ENCODE measurements around the gene SMAP1.

Gene SMAP1

DNA sequence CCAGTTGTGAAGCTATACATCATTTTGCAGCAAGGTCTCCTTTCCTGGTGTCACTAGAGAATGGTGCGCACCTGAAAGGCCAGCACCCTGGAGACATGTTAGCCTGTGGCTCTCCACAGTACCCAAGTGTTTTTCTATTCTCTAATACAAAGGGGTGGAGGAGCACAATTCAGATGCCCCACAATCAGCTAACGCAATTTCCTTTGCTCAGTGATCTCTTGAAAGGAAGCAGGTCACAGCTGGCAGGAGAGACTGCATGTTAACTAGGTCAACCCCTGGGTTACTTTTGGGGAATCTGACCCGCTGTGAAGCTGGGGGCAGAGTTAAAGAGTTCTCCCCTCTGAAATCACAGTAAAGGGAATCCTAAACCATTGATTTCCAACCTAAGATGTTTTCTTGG lies 196.7 kb downstream of the SMAP1 start:
- Histone ChIP-seq H3K4me3 (no peak overlapping the region), H3K9me3 (replicated peaks in 1 of 11) (no peaks in the 10 kb centered on the region; a peak in 1 of 22 replicates), H3K4me1 (peaks cover 0 to 15% (median 10%) of the 10 kb centered on the region in 10 experiments; a peak in 14 of 20 replicates), H3K27me3 (no peaks in the 10 kb centered on the region), H4K20me1 (no peaks in the 10 kb centered on the region), H3K36me3 (peaks cover 10 to 37% (median 20%) of the 10 kb centered on the region in 11 experiments; a peak in 18 of 22 replicates), H3K27ac (peak overlapping the region in 2 of 11 experiments; percentile 14 to 22; a peak in 2 of 22 replicates), H3K9ac (no peak overlapping the region), H3K4me2 (peak overlapping the region in 9 of 11 experiments; percentile 6 to 62 (median 36); a peak in 16 of 22 replicates)
- TF ChIP-seq Cebpa-rat (IDR thresholded peaks at IDR 0.05), result no peak

DNA sequence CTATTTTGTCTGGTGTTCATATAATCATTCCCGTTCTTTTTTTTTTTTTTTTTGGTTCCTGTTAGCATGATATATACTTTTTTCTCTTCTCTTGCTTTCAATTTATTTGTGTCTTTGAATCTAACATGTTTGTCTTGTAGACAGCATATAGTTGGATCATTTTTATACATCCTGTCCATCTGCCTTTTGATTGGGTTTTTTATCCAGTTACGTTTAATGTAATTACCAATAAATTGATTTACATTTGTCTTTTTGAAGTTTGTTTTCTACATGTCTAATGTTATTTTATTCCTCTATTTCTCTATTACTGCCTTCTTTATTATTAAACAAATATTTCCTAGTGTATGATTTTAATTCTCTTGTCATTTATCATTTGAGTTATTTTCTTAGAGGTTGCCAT lies 204.8 kb downstream of the SMAP1 start:
- Histone ChIP-seq H3K27me3 (no peaks in the 10 kb centered on the region), H3K9me3 (replicated peaks in 1 of 11) (peaks cover 19 to 40% (median 27%) of the 10 kb centered on the region in 11 experiments), H3K27ac (no peak overlapping the region), H3K4me2 (no peak overlapping the region), H4K20me1 (no peaks in the 10 kb centered on the region), H3K9ac (no peak overlapping the region), H3K4me1 (peaks cover 0 to 13% (median 8%) of the 10 kb centered on the region in 10 experiments; a peak in 11 of 20 replicates), H3K4me3 (no peak overlapping the region), H3K36me3 (no peaks in the 10 kb centered on the region)
- no peak for TF ChIP-seq Cebpa-rat (IDR thresholded peaks at IDR 0.05)

DNA sequence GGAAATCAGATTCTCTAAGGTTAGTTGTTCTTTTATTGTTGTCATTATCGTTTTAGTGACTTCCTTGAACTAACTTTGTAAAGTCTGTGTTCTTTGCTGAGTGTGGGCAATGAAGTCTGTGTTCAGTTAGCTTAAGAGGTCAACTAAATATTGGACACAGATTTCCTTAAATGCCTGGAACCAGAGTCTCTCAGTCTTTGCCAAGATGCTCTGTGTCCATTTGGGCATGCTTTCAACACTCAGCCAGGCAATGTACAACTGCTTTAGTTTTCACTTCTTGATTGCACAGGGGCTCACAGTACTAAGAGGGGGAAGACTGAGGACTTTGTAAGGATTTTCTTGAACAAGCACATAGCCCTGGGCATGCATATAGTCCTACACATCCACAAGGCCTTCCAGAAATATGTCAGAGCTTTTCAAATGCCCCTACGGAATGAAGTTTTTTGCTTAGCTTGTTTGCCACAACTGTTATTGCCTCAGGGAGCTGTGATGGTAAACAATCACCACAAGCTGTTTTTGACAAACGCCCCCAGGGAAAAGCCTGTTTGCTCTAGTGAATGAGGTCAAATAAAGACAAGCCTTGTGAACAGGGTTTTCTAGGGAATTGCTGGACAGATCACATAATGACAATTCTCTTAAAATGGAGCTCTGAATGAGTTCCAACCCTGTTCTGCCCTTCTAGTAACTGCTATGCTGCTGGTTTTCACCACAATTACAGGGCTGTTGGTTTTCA lies 206.7 kb downstream of the SMAP1 start:
- H4K20me1 ChIP-seq, result no peaks in the 10 kb centered on the region
- no peak overlapping the region for H3K9ac ChIP-seq
- H3K36me3 ChIP-seq, result no peaks in the 10 kb centered on the region
- H3K27ac ChIP-seq, result no peak overlapping the region
- no peak for TF ChIP-seq Cebpa-rat (IDR thresholded peaks at IDR 0.05)
- H3K9me3 ChIP-seq (replicated peaks in 1 of 11), result peaks cover 19 to 45% (median 27%) of the 10 kb centered on the region in 11 experiments
- H3K27me3 ChIP-seq, result no peaks in the 10 kb centered on the region
- H3K4me3 ChIP-seq, result no peak overlapping the region
- peaks cover 0 to 13% (median 8%) of the 10 kb centered on the region in 10 experiments; a peak in 11 of 20 replicates for H3K4me1 ChIP-seq
- peak overlapping the region in 6 of 11 experiments; percentile 36 to 57 (median 44); a peak in 12 of 22 replicates for H3K4me2 ChIP-seq

DNA sequence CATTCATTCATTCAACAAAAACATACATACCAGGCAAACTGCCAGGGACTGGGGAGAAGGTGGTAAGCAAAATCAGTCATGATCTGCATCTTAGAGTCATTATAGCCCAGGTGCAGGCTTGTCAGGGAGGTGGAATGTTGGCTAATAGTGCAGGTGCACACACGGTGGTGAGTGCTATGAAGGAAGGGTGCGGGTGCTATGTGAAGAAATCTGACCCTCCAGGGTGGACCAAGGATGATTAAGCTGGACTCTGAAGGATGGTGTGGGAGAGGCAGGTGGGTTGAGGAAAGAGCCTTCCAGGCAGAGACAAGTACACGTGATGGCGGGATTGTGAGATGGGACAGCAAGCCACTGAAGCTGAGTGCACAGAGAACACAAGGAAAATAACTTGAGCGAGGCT lies 211.8 kb downstream of the SMAP1 start:
- Histone ChIP-seq H4K20me1 (no peaks in the 10 kb centered on the region), H3K4me3 (no peak overlapping the region), H3K27me3 (no peaks in the 10 kb centered on the region), H3K4me1 (peaks cover 0 to 9% (median 6%) of the 10 kb centered on the region in 10 experiments; a peak in 11 of 20 replicates), H3K27ac (no peak overlapping the region), H3K4me2 (no peak overlapping the region), H3K9me3 (replicated peaks in 1 of 11) (peaks cover 0 to 10% (median 0%) of the 10 kb centered on the region in 11 experiments; a peak in 3 of 22 replicates), H3K36me3 (no peaks in the 10 kb centered on the region), H3K9ac (no peak overlapping the region)
- TF ChIP-seq Cebpa-rat (IDR thresholded peaks at IDR 0.05), result no peak

DNA sequence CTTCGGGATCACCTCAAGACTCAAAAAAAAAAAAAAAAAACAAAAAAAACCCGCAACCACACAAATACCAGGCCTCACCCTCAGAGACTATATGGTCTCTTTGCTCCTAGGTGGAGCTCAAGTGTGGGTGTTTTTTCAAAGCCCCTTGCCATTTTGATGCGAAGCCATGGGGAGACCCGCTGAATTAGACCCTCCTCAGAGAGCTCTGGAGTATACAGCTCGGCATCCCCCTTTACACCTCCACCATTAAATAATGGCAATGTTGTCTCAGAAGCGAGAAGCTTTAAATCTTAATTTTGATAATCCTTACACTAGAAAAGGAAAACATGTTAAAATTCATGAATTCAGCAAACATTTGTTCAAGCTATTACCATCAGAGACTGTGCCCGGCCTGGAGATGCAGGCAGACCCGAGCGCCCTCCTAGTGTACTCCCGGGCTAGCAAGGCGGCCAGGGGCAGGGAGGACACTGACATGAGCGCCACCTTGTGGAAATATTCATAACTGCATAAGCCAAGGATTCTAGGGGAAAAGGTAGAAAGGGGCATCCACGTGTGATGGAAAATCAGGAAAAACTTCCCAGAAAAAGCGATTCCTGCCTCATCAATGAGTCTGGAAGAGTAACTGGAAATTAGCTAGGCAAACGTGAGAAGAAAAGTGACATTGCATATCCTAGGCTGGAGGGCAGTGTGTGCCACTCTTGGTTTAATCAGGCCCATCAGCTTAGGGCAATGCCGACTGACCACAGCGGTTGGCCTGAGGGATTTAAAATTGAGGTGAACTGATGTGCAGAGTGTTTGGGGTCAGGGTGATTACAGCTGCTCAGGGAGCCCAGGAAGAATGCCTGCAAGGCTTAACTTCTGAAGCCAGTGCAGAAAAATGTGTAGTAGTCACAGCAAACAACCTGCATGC lies 216.6 kb downstream of the SMAP1 start:
- Histone ChIP-seq H3K9ac (no peak overlapping the region), H3K4me2 (no peak overlapping the region), H3K36me3 (no peaks in the 10 kb centered on the region), H3K4me3 (no peak overlapping the region), H3K9me3 (replicated peaks in 1 of 11) (no peaks in the 10 kb centered on the region), H4K20me1 (no peaks in the 10 kb centered on the region), H3K27ac (no peak overlapping the region), H3K27me3 (no peaks in the 10 kb centered on the region), H3K4me1 (no peaks in the 10 kb centered on the region)
- no peak for TF ChIP-seq Cebpa-rat (IDR thresholded peaks at IDR 0.05)

DNA sequence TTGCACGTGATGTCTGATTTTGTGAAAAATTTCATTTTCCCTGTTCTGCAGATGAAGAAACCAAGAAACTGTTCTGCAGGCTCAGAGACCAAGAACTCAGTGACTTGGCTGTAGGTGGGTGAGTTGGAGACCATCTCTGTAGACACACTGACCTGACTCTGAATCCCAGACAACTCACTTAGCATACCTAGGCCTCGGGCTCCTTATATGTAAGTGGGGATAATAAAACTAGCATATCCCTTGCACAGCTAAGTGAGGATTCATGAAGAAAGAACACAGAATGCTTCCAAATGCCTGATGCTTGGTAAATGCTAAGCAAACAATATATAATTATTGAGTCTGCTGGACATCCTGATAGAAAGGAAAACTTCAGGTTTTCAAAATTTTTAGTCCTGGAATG lies 218.4 kb downstream of the SMAP1 start:
- Histone ChIP-seq H3K27ac (no peak overlapping the region), H3K4me2 (no peak overlapping the region), H3K4me1 (no peaks in the 10 kb centered on the region), H3K9me3 (replicated peaks in 1 of 11) (no peaks in the 10 kb centered on the region), H3K36me3 (no peaks in the 10 kb centered on the region), H3K27me3 (no peaks in the 10 kb centered on the region), H3K4me3 (no peak overlapping the region), H3K9ac (no peak overlapping the region), H4K20me1 (no peaks in the 10 kb centered on the region)
- no peak for TF ChIP-seq Cebpa-rat (IDR thresholded peaks at IDR 0.05)

DNA sequence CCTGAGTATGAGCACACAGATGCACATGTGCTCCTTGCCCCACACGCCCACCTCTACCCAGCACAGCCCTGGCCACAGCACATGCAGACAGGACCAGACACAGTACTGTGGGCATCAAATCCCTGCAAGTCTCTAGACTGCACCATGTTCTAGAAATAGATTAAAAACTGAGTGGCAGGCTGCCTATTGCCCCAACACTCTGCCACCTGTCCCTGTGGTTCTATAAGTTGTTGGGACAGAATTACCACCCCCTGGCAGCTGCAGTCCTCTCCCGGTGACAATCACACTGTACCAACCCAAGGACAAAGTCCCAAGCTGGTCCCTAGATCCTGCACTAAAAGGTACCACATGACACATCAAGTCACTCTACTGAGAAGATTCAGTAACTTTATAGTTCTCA lies 219.0 kb downstream of the SMAP1 start:
- Histone ChIP-seq H4K20me1 (no peaks in the 10 kb centered on the region), H3K4me2 (no peak overlapping the region), H3K4me1 (no peaks in the 10 kb centered on the region), H3K9me3 (replicated peaks in 1 of 11) (no peaks in the 10 kb centered on the region), H3K9ac (no peak overlapping the region), H3K4me3 (no peak overlapping the region), H3K27me3 (no peaks in the 10 kb centered on the region), H3K36me3 (no peaks in the 10 kb centered on the region), H3K27ac (no peak overlapping the region)
- TF ChIP-seq Cebpa-rat (IDR thresholded peaks at IDR 0.05), result no peak

DNA sequence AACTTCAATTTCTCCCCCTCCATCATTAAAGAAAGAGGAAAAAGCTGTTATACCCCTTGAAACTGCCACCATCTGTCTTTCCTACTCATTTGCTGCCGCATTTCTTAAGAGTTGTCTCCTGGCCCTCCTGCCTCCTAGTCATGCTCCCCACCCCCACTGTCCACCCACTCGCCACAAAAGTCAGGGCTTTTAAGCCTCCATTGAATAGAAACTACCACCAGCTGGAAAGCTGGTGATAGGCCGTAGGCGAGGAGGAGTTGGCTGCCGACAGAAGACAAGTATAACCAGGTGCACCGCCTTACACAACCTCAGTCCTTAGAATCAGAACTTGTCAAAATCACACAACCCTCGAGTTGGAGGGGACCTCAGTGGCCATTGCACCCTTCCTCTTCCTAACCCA lies 221.6 kb downstream of the SMAP1 start:
- H3K27ac ChIP-seq, result no peak overlapping the region
- H3K4me3 ChIP-seq, result no peak overlapping the region
- no peaks in the 10 kb centered on the region for H3K4me1 ChIP-seq
- no peak overlapping the region for H3K4me2 ChIP-seq
- no peaks in the 10 kb centered on the region for H3K36me3 ChIP-seq
- no peaks in the 10 kb centered on the region for H3K9me3 ChIP-seq (replicated peaks in 1 of 11)
- H3K27me3 ChIP-seq, result no peaks in the 10 kb centered on the region
- H4K20me1 ChIP-seq, result no peaks in the 10 kb centered on the region
- no peak overlapping the region for H3K9ac ChIP-seq
- no peak for TF ChIP-seq Cebpa-rat (IDR thresholded peaks at IDR 0.05)

DNA sequence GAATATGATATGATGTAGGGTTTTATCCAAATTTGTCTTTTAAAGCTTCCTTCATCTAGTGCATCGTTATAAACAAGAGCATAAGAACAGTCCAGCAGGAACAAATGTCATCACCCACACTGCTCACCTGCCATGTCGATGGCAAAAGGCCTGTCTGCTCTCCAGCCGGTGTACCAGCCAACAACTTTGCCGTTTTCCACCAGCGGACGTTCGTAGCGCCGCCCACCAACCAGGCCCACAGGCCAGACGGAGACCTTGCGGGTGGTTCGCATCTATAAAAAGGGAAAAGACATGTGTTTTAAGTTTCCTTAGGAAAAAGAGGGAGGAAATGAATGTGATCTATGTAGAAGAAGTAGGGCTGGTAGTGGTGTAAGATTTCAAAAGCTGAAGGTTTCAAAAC lies 226.3 kb downstream of the SMAP1 start:
- Histone ChIP-seq H3K27me3 (no peaks in the 10 kb centered on the region), H3K4me3 (no peak overlapping the region), H4K20me1 (no peaks in the 10 kb centered on the region), H3K27ac (no peak overlapping the region), H3K4me1 (no peaks in the 10 kb centered on the region), H3K9me3 (replicated peaks in 1 of 11) (no peaks in the 10 kb centered on the region), H3K4me2 (no peak overlapping the region), H3K36me3 (no peaks in the 10 kb centered on the region), H3K9ac (no peak overlapping the region)
- TF ChIP-seq Cebpa-rat (IDR thresholded peaks at IDR 0.05), result no peak
